WI38 (cell line): Measurements from ENCODE around the gene ZSCAN5A.
"Not testable (repeated sequence)": the region's sequence is repeated elsewhere in the genome, so short reads cannot be mapped to it uniquely, and the experiment has no call there.

Experiments
- H3K4me3 ChIP-seq: 2 replicates; pipeline ENCODE4 v1.5.1; 2011; ENCODE audit warnings: low read depth, mild to moderate bottlenecking, control low read depth, low read length
- CTCF ChIP-seq: IDR thresholded peaks from 2 replicates; pipeline ENCODE4 v1.5.1; 2012; ENCODE audit warnings: low read depth, mild to moderate bottlenecking, control low read depth, low read length

The ZSCAN5A gene

GRCh38 chr19:56218961-56219360 is 95.7 kb downstream of the ZSCAN5A start:
- H3K4me3 ChIP-seq = no peak overlapping the region
- no peak for TF ChIP-seq CTCF

GRCh38 chr19:56217039-56217949 is 97.3 kb downstream of the ZSCAN5A start:
- H3K4me3 ChIP-seq = peak overlapping the region; percentile 27; the same call in 1 of the 2 replicates

GRCh38 chr19:56211718-56212117 is 102.9 kb downstream of the ZSCAN5A start:
- no peak for TF ChIP-seq CTCF
- H3K4me3 ChIP-seq = no peak overlapping the region

More at GRCh38 chr19:56217039-56217949, 97.3 kb downstream of the ZSCAN5A start:
- TF ChIP-seq CTCF = no peak

- not testable (repeated sequence) for H3K4me3 ChIP-seq
Measured at GRCh38 chr19:56210036-56210435, 104.6 kb downstream of the ZSCAN5A start.

GRCh38 chr19:56209091-56209490 is 105.5 kb downstream of the ZSCAN5A start:
- H3K4me3 ChIP-seq = no peak overlapping the region
- no peak for TF ChIP-seq CTCF

DNA sequence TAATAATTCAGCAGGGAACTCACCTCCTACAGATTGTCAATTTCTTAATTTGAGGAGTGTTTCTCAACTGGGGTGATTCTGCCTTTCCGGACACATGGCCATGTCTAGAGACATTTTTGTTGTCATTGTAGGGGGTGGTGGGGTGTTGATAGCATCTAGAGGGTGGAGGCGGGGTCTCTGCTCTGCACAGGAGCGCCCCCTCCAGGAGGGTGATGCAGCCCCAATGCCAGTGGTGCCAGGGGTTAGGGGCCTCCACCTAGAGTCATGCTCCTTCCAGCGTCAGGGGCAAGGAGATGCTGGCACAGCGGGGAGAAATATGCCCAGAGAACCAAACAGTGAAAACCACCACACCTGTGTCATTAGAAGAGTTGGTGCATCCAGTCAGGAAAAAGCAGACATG is 107.1 kb downstream of the ZSCAN5A start:
- not testable (repeated sequence) for H3K4me3 ChIP-seq

DNA sequence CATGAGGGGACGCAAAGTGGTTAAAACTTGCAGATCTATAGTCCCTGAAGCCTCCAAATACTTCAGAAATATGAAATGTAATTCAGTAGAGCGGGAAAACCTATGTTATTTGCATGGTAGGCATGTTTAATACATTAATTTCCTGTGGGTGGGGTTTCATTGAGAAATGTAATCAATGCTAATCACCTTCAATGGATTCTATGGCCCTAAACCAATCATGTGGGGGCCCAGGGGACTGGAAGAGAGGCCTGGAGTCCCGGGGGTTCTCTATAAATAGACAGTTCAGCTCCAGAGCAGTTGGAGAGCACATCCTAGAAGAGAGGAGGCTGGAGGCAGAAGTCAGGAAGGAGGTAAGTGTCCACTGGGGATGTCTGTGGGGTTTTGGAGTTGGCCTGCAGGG is 112.7 kb downstream of the ZSCAN5A start, which contains the start of gene ZSCAN5C:
Gene ZSCAN5C, plus strand, starts transcription at position 301 of the 400 bp plus-strand sequence. CDS start 3,641 bp downstream, outside the sequence.
- TF ChIP-seq CTCF = no peak
- no peak within 1 kb of the TSS for H3K4me3 ChIP-seq

DNA sequence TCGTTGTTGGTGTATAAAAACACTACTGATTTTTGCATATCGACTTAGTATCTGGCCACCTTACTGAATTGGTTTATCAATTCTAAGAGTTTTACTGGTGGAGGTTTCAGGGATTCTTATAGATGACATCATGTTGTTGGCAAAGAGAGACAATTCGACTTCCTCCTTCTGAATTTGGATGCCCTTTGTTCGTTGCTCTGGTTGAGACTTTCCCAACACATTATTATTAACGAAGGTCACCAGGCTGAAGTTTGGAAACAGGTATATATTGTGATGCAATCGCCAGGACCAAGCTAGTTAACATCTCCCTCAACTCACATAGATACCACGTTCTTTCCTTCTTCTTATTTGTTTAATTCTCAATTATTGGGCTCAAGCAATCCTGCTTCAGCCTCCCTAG is 115.0 kb downstream of the ZSCAN5A start:
- no peak overlapping the region for H3K4me3 ChIP-seq
- no peak for TF ChIP-seq CTCF

- H3K4me3 ChIP-seq = not testable (repeated sequence)
Measured at GRCh38 chr19:56197646-56198045, 117.0 kb downstream of the ZSCAN5A start, which contains the start of gene ZSCAN5B. TSS of gene ZSCAN5B (minus strand) at chr19:56197783. CDS start at chr19:56193052, 4,731 bp downstream.
